SK-N-MC (cell line): ENCODE measurements around the gene OPCML.

Experiments used
- DNase-seq: peaks from one replicate; pipeline ENCODE4 v3.0.0-alpha.2; 2011; ENCODE audit warnings: low read depth, low spot score
- H3K27ac ChIP-seq: fragments of 200-600 bp; sonication (generic); 2 replicates; pipeline ENCODE4 v1.5.1; 2016; ENCODE audit warnings: mixed run types
- H3K36me3 ChIP-seq: fragments of 200-600 bp; sonication (generic); 2 replicates; pipeline ENCODE4 v1.6.1; 2017; ENCODE audit warnings: antibody characterized with exemption, low read length, mixed read lengths; ENCODE audit not compliant: insufficient read depth
- H3K4me3 ChIP-seq: fragments of 200-600 bp; sonication (generic); 2 replicates; pipeline ENCODE4 v1.5.1; 2016
- H3K9ac ChIP-seq: fragments of 200-600 bp; sonication (generic); 2 replicates; pipeline ENCODE4 v1.8.0; 2017; ENCODE audit warnings: mixed run types, mixed read lengths; ENCODE audit not compliant: insufficient read length
- H3K9me3 ChIP-seq: fragments of 200-600 bp; sonication (generic); 2 replicates; pipeline ENCODE4 v1.6.1; 2017; ENCODE audit warnings: low read depth, mild to moderate bottlenecking, antibody characterized with exemption, low read length, moderate library complexity, mixed read lengths
- EZH2 ChIP-seq: fragments of 200-600 bp; sonication (generic); IDR thresholded peaks from one replicate; pipeline ENCODE4 v1.6.1; 2017; ENCODE audit warnings: antibody characterized with exemption
- FOXP2 ChIP-seq: optimal IDR thresholded peaks from 2 replicates; pipeline ENCODE3; 2011; ENCODE audit warnings: mild to moderate bottlenecking, moderate library complexity; ENCODE audit not compliant: insufficient read depth; ENCODE audit errors: extremely low read length, control extremely low read depth
- POLR2AphosphoS5 ChIP-seq: IDR thresholded peaks from 2 replicates; pipeline ENCODE4 v1.6.1; 2012; ENCODE audit warnings: mild to moderate bottlenecking, low read depth, low read length, borderline replicate concordance

The OPCML gene

DNA sequence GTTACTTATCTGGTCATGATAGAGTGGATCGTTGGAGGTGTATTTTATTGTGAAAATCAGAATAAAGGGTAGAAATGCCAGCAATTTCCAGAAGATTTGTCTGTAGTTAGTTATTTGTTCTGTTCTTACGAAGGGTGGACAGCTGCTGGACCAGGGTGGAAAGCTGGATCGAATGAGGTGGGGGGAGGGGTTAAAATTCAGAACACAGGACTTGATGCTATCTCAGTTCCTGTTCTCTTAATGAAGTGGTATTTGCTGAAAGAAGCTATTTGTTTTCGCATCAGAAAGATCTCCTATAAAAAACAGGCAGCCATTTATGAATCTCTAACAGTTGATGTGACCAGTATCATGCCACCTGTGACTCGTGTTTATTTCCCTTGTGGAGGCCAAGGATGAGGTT is 556.2 kb downstream of the OPCML start:
- DNase-seq, result no peak
- Histone ChIP-seq H3K9me3 (no peaks in the 10 kb centered on the region), H3K4me3 (no peak overlapping the region), H3K36me3 (no peaks in the 10 kb centered on the region), H3K27ac (no peak overlapping the region), H3K9ac (no peak overlapping the region)
- TF ChIP-seq POLR2AphosphoS5 (no peak), EZH2 (no peak), FOXP2 (no peak)

DNA sequence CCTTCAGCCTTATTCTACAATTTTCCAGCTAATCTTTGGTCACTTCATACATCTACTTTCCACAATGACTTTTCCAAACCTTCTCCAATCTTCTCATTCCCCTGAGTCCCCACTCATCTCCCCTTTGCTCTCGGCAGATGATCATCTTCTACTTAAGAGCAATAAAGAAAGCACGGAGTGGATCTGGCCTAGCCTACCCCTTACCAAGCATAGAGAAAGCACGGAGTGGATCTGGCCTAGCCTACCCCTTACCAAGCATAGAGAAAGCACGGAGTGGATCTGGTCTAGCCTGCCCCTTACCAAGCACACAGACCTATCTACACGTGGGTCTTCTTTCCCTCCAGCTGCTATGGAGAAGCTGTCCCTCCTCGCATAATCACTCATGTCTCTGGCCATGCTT is 558.6 kb downstream of the OPCML start:
- no peak for TF ChIP-seq EZH2
- no peak for TF ChIP-seq FOXP2
- no peak for TF ChIP-seq POLR2AphosphoS5
- no peak for DNase-seq
- no peaks in the 10 kb centered on the region for H3K9me3 ChIP-seq
- H3K9ac ChIP-seq, result no peak overlapping the region
- no peak overlapping the region for H3K27ac ChIP-seq
- H3K4me3 ChIP-seq, result no peak overlapping the region
- no peaks in the 10 kb centered on the region for H3K36me3 ChIP-seq

DNA sequence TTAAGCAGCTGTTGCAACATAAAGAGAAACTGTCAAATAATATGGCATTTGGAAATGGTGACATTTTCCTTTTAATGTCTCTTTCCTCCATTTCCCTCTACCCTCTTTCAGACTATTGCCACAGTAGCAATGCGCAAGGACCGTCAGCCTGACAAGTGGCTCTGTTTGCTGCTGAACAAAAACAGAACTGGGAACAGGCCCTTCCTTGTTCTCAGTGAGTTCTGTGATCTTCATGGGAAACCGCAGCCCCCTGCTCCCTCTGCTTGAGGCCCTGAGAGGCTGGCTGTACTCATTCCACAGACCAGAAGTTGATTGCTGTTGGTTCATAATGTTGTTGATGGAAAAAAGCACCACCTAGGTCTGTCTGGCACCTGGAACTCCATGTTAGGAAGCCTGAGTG is 559.7 kb downstream of the OPCML start:
- TF ChIP-seq POLR2AphosphoS5, result no peak
- TF ChIP-seq EZH2, result no peak
- no peak for TF ChIP-seq FOXP2
- no peak overlapping the region for H3K9ac ChIP-seq
- no peak for DNase-seq
- no peaks in the 10 kb centered on the region for H3K9me3 ChIP-seq
- no peak overlapping the region for H3K4me3 ChIP-seq
- H3K27ac ChIP-seq, result no peak overlapping the region
- no peaks in the 10 kb centered on the region for H3K36me3 ChIP-seq

DNA sequence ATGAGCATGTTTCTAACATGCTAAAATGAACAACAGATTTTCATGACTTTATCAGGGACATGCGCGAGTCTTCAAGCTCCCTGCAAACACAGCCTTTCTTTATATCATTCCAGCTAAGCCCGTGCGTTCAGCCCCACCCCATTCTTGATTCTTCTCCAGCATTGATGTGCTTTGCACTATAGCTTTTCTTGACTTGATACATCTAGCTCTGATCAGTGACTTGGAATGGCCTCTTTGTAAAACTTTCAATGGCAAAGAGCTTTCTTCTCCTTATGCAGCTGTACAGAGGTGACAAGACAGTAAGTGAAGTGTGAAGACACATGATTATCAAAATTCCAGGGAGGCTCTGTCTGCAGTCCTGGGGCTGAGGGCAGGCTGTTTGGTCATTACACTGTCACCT is 561.0 kb downstream of the OPCML start:
- no peak for DNase-seq
- Histone ChIP-seq H3K4me3 (no peak overlapping the region), H3K9me3 (no peaks in the 10 kb centered on the region), H3K36me3 (no peaks in the 10 kb centered on the region), H3K27ac (no peak overlapping the region), H3K9ac (no peak overlapping the region)
- no peak for TF ChIP-seq POLR2AphosphoS5
- no peak for TF ChIP-seq EZH2
- no peak for TF ChIP-seq FOXP2

DNA sequence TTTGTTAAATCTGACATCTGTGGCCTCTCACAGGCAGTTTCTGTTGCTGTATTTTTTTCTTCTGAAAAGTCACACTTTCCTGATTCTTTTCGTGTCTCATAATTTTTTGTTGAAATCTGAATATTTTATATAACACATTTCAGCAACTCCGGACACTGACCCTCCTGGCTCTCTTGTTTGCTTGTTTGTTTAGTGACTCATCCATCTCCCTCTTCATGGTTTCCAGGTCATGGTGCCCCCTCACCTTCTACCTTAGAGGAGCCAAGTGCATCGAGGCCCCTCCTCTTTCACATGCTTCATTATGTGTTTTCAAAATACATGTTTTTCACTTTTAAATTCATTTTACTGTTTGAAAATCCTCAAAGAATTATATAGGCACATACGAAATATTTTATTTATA is 562.4 kb downstream of the OPCML start:
- H3K9ac ChIP-seq, result no peak overlapping the region
- H3K9me3 ChIP-seq, result no peaks in the 10 kb centered on the region
- H3K27ac ChIP-seq, result no peak overlapping the region
- no peak for DNase-seq
- no peak for TF ChIP-seq EZH2
- H3K36me3 ChIP-seq, result no peaks in the 10 kb centered on the region
- H3K4me3 ChIP-seq, result no peak overlapping the region

DNA sequence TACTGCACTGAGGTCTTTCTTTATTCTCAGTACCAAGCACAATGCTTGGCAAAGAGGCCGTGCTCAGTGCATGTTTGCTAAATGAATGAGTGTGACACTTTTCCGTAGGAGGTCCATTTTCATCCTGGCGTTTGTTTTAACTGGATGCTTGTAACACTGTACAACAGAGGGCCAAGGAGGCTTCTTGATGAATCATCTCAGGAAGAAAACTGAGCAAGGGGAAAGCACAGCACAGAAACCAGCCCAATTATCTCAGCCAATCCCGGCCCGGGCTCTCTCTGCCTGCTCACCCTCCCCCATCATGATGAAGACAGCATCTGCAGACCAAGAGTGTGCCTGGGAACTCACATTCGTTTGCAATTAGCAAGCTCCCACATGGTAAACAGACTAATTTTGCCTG is 570.3 kb downstream of the OPCML start:
- Histone ChIP-seq H3K36me3 (no peaks in the 10 kb centered on the region), H3K27ac (no peak overlapping the region), H3K4me3 (no peak overlapping the region), H3K9ac (no peak overlapping the region), H3K9me3 (no peaks in the 10 kb centered on the region)
- DNase-seq, result no peak
- TF ChIP-seq FOXP2, result no peak
- TF ChIP-seq POLR2AphosphoS5, result no peak
- no peak for TF ChIP-seq EZH2

DNA sequence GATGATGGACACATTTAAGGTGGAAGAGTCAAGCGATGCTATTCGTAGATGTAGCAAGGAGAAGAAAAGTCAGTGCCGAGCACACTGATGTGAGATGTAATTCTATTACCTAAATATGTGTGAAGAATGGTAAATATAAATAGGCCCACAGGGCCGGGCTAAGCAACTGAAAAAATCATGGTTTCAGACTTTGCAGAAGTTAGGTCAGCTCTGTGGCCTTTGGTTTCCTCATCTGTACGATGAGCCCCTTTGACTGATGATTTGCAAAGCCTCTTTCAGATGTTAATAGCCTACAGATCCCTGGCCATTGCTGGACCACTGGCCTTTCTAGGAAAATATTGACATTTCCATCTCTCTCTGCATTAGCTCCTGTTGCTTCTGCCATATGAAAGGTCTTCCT is 570.8 kb downstream of the OPCML start:
- H3K4me3 ChIP-seq, result no peak overlapping the region
- H3K36me3 ChIP-seq, result no peaks in the 10 kb centered on the region
- H3K9me3 ChIP-seq, result no peaks in the 10 kb centered on the region
- H3K27ac ChIP-seq, result no peak overlapping the region
- TF ChIP-seq EZH2 (no peak), FOXP2 (no peak), POLR2AphosphoS5 (no peak)
- no peak overlapping the region for H3K9ac ChIP-seq
- DNase-seq, result no peak

DNA sequence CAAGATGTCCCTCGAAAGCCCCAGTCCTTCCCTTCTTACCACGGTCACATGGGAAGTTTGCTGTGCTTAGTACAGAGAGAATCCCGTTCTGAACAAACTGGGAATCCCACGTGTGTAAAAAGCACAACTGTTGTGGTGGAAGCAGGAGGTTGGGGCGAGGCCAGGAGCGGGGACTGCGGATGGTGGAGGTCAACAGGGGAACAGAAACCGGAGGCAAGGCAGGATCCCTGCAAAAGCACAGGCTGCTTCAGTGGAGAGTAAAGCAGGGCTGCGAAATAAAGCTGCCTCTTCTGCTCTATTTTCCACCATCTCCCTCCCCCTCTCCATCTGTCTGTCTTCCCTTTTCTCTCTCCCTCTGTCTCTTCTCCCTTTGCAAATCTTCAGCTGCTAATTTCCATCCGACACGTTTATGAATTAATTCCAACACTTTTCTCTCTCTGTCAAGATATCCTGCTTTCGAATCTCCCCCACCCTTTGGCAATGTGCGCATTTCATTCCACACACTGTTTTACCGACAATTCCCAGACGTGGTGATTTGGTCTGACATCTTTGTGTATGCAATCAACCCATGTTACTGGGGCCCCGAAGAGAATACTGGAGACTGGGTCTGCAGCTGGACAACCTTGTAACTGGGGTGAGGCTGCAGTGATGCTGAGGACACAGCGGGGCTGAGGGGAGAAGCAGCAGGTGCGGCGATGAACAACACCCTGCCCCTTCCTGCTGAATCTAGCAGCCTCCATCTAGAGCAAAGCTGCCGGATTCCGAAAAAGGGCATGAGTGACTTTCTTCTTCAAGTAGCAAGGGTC is 571.8 kb downstream of the OPCML start:
- Histone ChIP-seq H3K4me3 (no peak overlapping the region), H3K27ac (no peak overlapping the region), H3K36me3 (no peaks in the 10 kb centered on the region), H3K9ac (no peak overlapping the region), H3K9me3 (no peaks in the 10 kb centered on the region)
- DNase-seq, result no peak
- no peak for TF ChIP-seq POLR2AphosphoS5
- TF ChIP-seq FOXP2, result no peak
- TF ChIP-seq EZH2, result no peak

DNA sequence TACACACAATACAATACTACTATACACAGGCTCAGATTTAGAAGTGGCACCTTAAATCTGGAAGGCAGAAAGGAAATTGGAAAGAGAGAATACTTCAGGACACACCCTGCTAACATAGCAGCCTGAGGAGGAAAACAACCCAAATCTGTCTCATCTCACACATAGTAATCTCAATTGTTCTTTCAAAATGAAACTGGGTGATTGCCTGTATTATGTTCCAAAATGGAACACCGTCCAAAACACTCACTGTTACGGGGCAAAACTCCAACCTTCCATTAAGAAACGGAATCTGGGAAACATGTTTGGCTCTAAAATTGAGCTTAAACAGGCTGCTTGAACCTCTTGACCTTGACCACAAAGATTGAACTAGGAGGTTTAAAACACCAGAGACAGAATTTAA is 572.6 kb downstream of the OPCML start:
- Histone ChIP-seq H3K4me3 (no peak overlapping the region), H3K9ac (no peak overlapping the region), H3K9me3 (no peaks in the 10 kb centered on the region), H3K36me3 (no peaks in the 10 kb centered on the region), H3K27ac (no peak overlapping the region)
- no peak for DNase-seq
- TF ChIP-seq FOXP2 (no peak), POLR2AphosphoS5 (no peak), EZH2 (no peak)
